Activated T-cell treated with anti-CD3 and anti-CD28 coated beads for 24 hours (primary cell): Measurements from ENCODE around the gene NRSN2.

Experiments used
- DNase-seq: peaks from one replicate; pipeline ENCODE4 v3.0.0-alpha.2; 2020; ENCODE audit warnings: low read depth

The NRSN2 gene

DNA sequence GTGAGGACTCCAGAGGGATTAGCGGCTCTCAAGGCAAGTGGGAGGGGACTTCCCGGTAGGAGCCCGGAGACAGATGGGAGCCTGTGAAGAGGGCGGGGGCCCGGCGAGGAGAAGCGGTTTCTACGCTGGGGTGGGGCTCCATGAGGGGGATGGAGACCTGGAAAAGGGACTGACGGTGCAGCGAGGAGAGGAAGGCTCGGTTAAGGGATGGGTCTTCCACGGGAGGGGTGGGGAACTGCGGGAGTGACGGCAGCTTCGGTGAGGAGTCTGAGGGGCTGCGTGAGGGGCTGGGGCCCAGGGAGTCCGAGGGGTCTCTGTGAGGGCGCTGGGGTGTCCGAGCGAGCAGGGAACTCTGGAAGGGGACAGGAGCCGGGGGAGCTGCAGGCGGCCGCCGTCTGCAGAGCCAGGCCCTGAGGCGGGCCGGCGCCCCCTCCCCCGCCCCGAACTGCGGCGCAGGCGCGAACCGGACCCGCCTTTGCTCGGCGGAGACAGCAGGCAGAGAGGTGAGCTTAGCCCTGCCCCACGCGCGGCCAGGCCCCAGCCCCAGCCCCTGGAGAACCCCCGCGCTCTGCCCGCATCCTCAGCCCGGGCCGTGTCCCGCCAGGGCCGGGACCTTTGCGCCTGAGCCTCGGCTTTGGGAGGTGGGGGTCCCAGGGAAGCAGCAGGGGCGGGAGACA, at the start of gene NRSN2:
Gene NRSN2, plus strand, starts transcription at position 472 of the 677 bp plus-strand sequence. CDS start 2,533 bp downstream, outside the sequence.
- DNase-seq, result no peak

- peak; percentile 23 for DNase-seq
These were observed 48.8 kb upstream of the NRSN2 start for GRCh38 chr20:297925-298775.

DNA sequence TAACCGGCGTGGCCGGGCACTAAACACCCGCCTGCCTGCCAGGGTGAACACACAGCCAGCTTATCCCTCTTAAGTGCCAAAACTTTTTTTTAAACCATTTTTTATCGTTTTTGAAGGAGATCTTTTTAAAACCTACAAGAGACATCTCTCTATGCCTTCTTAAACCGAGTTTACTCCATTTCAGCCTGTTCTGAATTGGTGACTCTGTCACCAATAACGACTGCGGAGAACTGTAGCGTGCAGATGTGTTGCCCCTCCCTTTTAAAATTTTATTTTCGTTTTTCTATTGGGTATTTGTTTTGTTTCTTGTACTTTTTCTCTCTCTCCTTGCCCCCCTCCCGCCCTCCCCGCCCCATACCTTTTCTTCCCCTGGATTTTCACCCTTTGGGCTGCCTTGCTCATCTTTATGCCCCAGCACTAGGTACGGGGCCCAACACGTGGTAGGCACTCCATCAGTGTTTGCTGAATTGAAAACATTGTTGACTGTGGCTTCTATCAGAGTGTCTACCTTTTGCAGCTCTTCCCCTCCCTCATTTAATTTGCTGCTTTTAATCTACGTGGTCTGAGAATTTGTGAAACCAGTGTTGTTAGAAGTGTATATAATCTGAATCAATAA, 48.0 kb upstream of the NRSN2 start:
- no peak for DNase-seq

DNA sequence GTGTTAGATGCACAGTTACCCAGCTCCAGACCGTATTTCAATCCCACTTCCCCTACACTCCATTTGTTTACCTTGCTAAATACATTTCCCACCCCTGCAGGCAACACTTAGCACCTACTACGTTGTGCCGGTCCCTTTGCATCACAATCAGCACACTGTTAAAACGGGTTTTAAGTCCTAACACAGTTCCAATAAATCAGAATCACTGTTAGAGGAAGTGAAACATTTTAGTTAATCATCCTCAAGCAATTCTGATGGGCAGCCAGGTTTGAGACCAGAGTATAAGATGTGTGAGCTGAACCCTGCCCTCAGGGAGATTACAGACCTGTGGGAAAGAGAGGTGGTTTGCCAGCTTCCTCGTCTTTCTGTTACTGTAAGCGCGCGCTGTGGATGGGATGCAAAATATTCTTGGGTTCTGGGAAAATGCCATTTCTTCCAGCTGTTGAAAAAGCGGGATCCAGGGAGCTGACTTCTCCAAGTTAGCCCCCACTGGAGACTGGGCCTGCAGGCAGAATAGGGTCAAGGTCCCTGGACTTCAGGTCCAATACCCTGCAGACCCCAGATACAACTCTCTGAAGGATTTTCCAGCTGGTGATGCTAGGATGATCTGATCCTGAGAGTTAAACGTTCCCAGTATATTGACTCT, 46.4 kb upstream of the NRSN2 start:
- DNase-seq, result no peak

DNA sequence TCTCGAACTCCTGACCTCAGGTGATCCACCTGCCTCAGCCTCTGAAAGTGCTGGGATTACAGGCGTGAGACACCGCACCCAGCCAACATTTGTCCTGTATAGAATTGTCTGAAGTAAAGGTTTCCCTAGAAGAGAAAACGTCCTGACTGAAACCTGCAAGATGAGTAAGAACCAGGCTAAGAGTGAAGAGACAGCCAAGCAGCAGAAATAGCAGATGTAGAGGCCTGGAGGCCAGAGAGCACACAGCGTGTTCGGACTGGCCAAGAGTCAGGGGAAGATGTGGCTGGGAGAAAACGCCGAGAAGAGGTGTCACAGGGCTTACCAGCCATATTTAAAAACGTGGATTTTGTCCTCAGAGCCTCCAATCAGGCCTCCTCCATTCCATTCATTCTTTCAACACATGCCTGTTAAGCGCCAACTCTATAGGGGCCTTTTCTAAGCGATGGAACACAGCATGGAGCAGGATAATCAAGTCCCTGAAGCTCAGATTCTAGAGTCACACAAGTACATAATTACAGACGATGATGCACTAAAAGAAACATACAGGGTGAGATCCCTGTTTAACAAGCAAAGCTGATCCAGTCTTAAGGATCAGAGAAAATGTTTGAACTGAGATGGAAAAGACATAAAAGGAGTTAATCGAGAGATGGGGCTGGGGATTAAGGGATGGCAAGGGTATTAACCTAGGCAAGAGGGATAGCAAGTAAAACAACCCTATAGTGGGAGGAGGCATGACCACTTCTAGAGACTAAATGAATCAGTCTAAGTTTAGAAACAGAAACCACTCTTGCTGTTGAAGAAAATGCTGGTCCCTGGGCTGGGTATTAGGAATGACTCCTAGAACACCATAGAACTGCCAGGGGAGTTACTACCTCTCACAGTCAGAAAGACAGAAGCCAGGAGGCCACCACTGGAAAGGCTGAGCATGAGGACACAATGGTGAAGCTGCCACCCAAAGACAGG, 44.7 kb upstream of the NRSN2 start:
- no peak for DNase-seq

GRCh38 chr20:305745-306144, 41.2 kb upstream of the NRSN2 start:
- DNase-seq, result no peak

- DNase-seq, result no peak
These were observed 38.4 kb upstream of the NRSN2 start for GRCh38 chr20:308427-309038.

GRCh38 chr20:309306-309840, 37.5 kb upstream of the NRSN2 start:
- no peak for DNase-seq

DNA sequence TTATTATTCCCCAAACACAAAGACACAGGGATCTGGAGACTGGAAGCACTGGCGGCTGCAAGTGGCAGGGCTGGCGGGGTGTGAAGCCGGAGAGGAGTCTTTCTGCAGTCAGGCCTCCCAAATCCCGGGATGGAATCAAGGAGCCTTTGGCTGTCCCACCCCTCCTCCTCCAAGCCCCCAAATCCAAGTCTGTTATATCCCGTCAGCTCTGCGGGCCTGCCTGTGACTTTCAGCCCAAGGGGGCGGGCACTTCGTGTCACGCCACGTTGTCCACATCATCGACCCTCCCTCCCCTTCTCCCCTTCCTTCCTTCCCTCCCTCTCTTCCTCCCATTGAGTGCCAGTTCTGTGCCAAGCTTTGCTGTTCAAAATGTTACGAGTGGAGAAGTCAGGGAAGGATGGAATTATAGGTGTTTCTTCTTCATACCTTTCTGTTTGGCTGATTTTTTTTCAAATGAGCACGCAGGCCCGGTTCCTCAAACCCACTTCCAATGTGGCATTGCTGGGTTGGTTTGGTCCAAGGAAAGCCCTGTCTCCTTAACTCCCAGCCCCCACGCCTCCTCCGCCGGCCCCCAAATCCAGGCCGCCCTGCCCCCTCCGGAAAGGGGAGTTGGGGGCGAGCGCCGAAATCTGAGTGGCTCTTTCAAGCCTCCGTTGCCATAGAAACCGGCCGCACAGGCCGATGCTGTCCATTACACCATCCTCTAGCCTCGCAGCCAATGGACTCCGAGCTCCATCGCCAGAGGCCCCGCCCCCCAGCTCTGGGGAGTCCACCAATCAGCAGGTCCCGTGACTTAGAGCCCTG, 36.9 kb upstream of the NRSN2 start:
- DNase-seq, result peak; percentile 76

- DNase-seq, result no peak
These were observed 36.3 kb upstream of the NRSN2 start for GRCh38 chr20:310645-311044.

DNA sequence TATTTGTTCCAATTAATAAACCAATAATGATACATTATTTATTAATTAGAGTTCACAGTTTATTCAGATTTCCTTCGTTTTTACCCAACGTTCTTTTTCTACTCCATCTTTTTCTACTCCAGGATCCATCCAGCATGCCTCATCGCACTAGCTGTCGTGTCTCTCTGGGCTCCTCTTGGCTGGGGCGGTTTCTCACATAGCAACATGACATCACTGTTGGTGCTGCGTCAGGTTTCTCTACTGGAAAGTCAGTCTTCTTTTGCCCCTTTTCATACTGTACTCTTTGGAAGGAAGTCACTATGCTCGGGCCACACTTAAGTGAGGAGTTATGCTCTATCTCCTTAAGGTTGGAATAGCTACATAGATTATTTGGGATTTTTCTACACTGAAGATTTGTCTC, 35.3 kb upstream of the NRSN2 start:
- DNase-seq, result no peak

DNA sequence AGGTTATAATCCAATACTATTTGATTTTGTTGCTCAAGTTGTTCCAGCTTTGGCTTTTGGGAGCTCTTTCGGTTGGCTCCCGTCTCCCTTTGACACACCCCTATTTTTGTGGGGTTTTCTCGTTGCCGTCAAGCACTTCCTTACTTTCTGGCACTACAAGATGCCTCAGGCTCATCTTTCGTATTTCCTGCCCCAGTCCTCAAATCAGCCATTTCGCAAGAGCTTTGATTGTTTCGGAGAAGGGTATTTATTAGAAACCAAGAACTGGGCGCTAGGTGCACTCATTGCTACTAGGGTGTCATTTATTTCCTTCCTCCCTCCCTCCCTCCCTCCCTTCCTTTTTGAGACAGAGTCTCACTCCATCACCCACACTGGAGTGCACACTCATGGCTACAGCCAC, 34.8 kb upstream of the NRSN2 start:
- DNase-seq, result no peak

DNA sequence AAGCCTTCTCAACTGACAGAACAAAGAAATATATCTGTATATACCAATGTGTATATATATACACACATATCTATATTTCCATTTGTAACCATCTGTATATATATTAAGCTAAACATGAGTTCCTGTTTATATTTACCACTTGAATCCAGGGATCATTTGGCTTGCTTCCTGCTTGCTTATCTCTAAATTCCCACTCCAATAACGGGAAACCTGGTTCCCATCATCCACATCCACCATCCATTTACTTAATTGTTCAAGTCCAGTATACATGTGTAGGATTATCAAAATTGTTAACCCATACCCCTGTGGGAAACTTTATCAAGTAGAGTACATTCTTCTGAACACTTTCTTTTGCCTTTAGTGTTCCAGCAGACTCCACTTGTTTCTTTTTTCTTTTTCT, 34.0 kb upstream of the NRSN2 start:
- no peak for DNase-seq

GRCh38 chr20:313402-313801, 33.5 kb upstream of the NRSN2 start:
- no peak for DNase-seq

DNA sequence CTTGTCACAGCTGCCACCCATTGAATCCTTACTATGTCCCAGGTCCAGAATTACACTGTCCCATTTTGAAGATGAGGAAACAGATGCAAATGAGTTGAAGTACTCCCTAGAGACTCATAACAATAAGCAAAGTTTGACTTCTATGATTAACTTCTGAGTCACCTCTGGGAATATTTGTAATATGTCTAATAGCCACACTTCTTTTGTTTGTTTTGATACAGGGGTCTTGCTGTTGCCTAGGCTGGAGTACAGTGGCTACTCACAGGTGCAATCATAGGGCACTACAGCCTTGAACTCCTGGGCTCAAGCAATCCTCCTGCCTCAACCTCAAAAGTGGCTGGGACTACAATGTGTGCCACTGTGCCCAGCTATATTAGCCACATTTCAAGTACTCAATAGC, 33.0 kb upstream of the NRSN2 start:
- DNase-seq, result no peak

GRCh38 chr20:316316-317068, 30.4 kb upstream of the NRSN2 start:
- DNase-seq, result no peak

DNA sequence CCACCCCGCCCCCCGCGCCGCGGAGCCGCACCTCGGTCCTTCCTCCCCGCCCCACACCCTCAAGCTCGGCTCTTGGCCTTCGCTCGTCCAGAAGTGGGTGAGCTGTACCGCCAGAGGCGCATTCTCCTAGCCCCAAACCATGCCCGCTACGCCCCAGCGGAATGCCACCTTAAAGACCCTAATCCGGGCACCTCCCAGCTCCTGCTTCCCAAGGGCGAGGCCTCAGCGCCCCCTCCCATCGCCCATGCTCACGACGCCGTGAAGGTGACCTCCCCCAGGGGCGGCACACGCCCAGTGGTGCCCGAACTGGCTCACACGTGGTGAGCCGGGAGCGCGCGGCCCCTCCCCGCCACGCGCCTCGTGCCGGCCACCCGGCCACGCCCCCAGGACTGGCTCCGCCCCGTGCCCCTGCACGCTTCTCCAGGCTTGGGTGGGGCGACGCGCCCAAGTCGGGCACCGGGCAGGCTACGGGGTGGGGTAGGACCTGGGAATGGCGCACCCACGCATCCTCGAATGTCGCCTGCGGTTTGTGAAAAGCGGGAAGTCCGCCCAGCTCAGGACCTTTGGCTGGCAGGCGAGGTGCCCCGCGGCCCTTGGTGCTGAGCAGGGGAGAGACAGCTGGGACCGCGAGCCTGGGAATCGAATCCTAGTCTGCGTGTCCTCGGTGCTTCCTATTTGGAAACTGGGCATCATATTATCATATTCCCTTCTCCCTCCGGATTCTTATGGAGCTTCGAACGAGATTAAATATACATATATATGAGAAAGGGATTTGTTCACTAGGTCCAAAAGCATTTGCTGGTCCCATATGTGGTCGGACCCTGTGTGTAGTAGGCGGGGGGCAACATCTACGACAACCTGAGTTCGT, 22.5 kb upstream of the NRSN2 start:
- peak; percentile 86 for DNase-seq
